VCaP (cell line): ENCODE measurements around the gene NDOR1.
A peak's percentile ranks its signal among the peaks of the same experiment; 100 is the strongest.

ENCODE experiments used
- H3K27ac ChIP-seq: fragments of 450-650 bp; 2 replicates; pipeline ENCODE4 v1.5.1; 2017
- TF ChIP-seq, protein P1 (sequence below): fragments of 450-650 bp; conservative IDR thresholded peaks from 2 replicates; pipeline ENCODE4 v1.5.1; 2017; ENCODE audit warnings: mild to moderate bottlenecking, moderate library complexity

NDOR1 gene

DNA sequence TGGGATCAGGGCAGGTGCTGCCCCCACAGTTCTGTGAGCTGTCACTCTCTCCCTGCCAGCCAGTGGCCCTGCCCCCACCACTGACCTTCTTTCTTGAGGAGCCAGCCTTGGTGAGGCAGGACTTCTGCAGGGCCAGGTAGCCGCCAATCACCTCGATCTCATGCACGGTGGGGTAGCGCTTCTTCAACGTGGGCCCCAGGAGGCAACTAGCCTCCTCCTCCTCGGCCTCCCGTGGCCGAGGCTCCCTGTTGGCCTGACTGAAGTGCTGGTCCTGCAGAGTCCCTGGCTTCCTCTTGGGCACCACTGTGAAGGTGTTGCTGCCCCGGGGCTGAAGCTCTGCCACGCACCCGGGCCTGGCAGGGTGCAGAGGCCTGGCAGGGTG is 6.6 kb upstream of the NDOR1 start:
- TF ChIP-seq, protein P1, sequence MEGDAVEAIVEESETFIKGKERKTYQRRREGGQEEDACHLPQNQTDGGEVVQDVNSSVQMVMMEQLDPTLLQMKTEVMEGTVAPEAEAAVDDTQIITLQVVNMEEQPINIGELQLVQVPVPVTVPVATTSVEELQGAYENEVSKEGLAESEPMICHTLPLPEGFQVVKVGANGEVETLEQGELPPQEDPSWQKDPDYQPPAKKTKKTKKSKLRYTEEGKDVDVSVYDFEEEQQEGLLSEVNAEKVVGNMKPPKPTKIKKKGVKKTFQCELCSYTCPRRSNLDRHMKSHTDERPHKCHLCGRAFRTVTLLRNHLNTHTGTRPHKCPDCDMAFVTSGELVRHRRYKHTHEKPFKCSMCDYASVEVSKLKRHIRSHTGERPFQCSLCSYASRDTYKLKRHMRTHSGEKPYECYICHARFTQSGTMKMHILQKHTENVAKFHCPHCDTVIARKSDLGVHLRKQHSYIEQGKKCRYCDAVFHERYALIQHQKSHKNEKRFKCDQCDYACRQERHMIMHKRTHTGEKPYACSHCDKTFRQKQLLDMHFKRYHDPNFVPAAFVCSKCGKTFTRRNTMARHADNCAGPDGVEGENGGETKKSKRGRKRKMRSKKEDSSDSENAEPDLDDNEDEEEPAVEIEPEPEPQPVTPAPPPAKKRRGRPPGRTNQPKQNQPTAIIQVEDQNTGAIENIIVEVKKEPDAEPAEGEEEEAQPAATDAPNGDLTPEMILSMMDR: no peak
- peak overlapping the region; percentile 97 for H3K27ac ChIP-seq

DNA sequence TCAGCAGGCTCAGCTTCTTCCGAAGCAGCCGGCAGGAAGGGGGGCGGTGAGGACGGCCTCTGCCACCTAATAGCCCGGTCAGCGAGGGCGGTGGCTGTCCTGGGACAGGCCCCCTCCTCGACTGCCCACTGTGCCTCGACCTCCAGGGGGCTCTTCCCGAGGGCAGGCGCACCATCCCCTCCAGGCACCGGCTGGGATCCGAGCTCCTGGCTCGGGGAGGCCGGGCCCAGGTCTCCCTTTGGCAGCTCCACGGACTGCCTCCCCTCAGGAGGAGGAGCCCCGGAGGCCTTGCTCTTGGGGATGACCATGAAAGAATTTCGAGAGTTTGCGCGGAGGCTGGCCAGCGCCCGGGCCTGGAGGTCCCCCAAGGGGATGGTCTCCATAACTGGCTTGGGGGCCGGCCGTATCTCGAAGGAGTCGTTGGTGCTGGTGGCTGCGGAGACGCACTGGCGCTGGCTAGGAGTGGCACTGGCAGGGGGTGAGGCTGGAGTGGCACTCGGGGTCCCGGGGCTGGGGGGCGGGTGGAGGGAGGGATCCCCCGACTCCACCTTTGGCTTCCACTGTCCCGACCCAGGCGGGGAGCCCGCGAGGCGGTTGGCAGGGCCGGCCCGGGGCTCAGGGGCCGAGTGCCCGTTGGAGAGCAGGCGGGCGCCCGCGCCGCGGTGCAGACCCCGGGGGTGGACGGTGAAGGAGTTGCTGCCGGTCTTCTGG is 5.9 kb upstream of the NDOR1 start:
- peak overlapping the region; percentile 97 for H3K27ac ChIP-seq
- TF ChIP-seq, protein P1: no peak

DNA sequence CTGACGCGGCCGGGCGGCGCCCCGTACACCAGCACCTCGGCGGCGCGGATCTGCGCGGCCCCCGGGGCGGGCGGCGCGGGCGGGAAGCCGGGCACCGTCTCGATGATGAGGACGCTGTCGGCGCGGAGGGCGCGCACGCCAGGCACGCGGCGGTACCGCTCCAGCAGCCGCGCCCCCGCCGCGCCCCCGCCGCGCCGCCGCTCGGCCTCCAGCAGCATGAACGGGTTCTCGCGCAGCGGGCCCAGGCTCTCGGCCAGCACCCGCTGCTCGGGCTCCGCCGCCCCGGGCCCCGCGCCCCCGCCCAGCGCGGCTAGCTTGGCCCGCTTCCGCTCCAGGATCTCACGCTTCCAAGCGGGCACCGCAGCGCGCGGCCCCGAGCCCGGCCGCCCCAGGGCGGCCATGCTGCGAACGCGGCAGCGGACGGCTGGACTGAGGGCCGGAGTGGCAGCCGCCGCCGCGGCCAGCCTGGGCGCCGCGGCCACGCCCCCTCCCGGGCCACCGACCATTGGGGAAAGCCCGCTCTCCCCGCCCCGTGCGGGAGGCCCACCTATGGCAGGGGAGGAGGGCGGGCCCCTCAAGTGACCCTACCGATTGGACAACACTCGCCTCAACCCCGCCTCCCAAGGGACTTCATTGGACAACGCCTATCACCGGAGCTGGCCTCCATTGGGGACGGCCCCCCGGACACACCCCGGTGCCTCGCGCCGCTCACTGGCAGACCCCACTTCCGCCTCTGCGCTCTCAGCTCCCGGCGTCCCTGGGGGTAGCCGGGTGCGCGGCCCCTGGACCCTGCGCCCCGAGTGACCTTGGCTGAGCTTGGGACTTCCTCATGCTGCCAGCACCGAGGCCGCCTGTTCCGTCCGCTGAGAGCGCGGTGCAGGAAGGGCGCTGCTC is 4.9 kb upstream of the NDOR1 start, which contains the start of gene TPRN:
Gene TPRN, minus strand, starts transcription at position 431 of the 894 bp plus-strand sequence. Its CDS starts 30 bp downstream, at position 401.
- TF ChIP-seq, protein P1: no peak
- peak within 1 kb of the TSS; percentile 97 for H3K27ac ChIP-seq

DNA sequence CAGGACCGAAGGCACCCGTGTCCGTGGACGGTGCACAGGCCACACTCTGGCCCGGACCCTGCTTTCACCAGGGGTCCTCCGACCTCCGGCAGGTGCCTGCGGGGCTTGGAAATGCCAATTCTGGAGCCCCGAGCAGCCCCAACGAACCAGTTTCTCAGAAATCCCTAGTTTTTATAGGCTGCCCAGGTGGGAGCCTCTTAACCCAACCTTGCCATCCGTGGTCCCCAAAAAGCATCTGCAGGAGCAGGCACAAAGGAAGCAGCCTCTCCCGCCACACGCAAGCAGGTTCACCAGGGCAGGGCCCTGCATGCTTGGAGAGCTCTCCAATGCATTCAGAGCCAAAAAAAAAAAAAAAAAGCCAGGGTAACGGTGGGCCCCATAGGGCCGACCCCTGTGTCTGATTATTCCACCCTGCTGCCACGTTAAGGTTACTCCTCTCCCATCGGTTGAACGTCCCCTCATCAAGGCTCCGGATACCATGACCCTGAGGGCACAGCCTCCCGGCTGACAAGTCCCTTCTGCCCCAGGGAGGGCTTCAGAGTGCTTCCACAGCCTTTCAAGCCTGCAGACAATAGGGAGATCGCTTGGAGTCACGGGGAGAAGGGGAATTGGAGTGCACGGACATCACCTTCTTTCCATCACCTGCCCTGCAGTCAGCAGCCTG is 4.2 kb upstream of the NDOR1 start:
- TF ChIP-seq, protein P1: no peak
- peak overlapping the region; percentile 97 for H3K27ac ChIP-seq

DNA sequence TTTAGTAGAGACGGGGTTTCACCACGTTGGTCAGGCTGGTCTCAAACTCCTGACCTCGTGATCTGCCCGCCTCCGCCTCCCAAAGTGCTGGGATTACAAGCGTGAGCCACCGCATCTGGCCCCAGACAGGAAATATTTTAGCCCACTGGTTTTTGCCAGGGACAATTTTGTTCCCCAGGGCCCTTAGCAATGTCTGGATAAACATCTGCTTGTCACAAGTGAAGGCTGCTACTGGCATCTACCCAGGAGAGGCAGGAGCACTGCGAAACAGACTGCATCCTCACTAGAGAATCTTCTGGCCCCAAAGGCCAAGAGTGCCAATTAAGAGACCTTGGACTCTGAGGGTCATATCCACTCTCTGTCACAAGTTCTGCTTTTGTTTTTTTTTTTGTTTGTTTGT is 2.5 kb upstream of the NDOR1 start:
- TF ChIP-seq, protein P1: no peak
- no peak overlapping the region for H3K27ac ChIP-seq

DNA sequence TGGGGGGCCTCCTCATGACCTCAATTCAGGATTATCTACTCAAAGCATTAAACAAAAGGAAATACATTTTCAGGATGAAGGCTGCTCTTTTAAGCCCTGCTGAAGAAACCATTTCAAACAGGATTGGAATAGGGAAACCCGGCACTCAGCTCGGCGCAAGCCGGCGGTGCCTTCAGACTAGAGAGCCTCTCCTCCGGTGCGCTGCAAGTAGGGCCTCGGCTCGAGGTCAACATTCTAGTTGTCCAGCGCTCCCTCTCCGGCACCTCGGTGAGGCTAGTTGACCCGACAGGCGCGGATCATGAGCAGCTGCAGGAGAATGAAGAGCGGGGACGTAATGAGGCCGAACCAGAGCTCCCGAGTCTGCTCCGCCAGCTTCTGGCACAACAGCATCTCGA is 772 bp upstream of the NDOR1 start:
- peak overlapping the region; percentile 85 for H3K27ac ChIP-seq
- TF ChIP-seq, protein P1: no peak

DNA sequence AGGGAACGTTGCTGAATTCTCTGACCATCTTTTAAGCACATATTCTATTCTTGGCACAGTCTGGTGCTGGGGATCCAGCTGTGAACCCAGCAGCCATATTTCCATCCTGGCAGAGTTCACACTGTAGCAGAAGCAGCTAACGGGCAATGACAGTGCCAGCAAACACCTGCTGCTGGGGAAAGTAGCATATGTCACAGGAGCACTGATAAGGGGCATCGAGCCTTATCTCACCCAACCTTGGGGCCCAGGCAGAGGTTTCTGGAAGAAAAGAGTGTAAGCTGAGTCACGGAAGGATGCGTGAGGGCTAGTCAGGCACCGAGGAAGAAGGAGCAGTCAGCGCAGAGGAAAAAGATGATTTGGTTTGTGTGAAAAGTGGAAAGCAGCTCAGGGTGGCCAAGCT is 1.1 kb downstream of the NDOR1 start:
- peak overlapping the region; percentile 85; the same call in 1 of the 2 replicates for H3K27ac ChIP-seq
- TF ChIP-seq, protein P1: no peak
